Nephron progenitor cell (in vitro differentiated cells): ENCODE data around the gene DCBLD1.
A peak's percentile ranks its signal among the peaks of the same experiment; 100 is the strongest.

Experiments
- DNase-seq: peaks from one replicate; pipeline ENCODE4 v3.0.0; 2021
- H3K27ac Mint-ChIP-seq: 2 replicates; pipeline ENCODE4 v1.8.0; 2021; ENCODE audit warnings: mild to moderate bottlenecking, moderate library complexity, mixed read lengths
- H3K27me3 Mint-ChIP-seq: 2 replicates; pipeline ENCODE4 v1.8.0; 2021; ENCODE audit warnings: mild to moderate bottlenecking, low read depth, mixed read lengths; ENCODE audit not compliant: poor library complexity
- H3K36me3 Mint-ChIP-seq: 2 replicates; pipeline ENCODE4 v1.8.0; 2021; ENCODE audit warnings: low read depth, mixed read lengths
- H3K4me1 Mint-ChIP-seq: 2 replicates; pipeline ENCODE4 v1.8.0; 2021; ENCODE audit warnings: mixed read lengths
- H3K4me3 Mint-ChIP-seq: 2 replicates; pipeline ENCODE4 v1.8.0; 2021; ENCODE audit warnings: mild to moderate bottlenecking, moderate library complexity, mixed read lengths
- H3K9me3 Mint-ChIP-seq: 2 replicates; pipeline ENCODE4 v1.8.0; 2021; ENCODE audit warnings: mild to moderate bottlenecking, moderate library complexity, mixed read lengths
- CTCF ChIP-seq: fragments of 200-600 bp; sonication (generic); IDR thresholded peaks from 2 replicates; pipeline ENCODE4 v1.5.0; 2021; ENCODE audit warnings: antibody characterized with exemption

The DCBLD1 gene

GRCh38 chr6:117504478-117505144, 22.1 kb downstream of the DCBLD1 start:
- Mint-ChIP-seq H3K4me3 (no peak overlapping the region), H3K27me3 (no peaks in the 10 kb centered on the region), H3K27ac (no peak overlapping the region), H3K9me3 (no peaks in the 10 kb centered on the region), H3K36me3 (no peaks in the 10 kb centered on the region), H3K4me1 (no peaks in the 10 kb centered on the region)
- no peak for DNase-seq
- TF ChIP-seq CTCF: no peak

GRCh38 chr6:117505311-117505710, 22.8 kb downstream of the DCBLD1 start:
- H3K4me1 Mint-ChIP-seq: peaks cover 5% of the 10 kb centered on the region
- no peak overlapping the region for H3K4me3 Mint-ChIP-seq
- no peaks in the 10 kb centered on the region for H3K27me3 Mint-ChIP-seq
- H3K27ac Mint-ChIP-seq: peak overlapping the region; percentile 66
- H3K36me3 Mint-ChIP-seq: no peaks in the 10 kb centered on the region
- no peak for TF ChIP-seq CTCF
- no peak for DNase-seq
- H3K9me3 Mint-ChIP-seq: no peaks in the 10 kb centered on the region

GRCh38 chr6:117506180-117506835, 23.8 kb downstream of the DCBLD1 start:
- Mint-ChIP-seq H3K9me3 (no peaks in the 10 kb centered on the region), H3K27me3 (no peaks in the 10 kb centered on the region), H3K36me3 (no peaks in the 10 kb centered on the region), H3K4me3 (no peak overlapping the region), H3K27ac (no peak overlapping the region), H3K4me1 (peaks cover 12% of the 10 kb centered on the region)
- no peak for DNase-seq
- no peak for TF ChIP-seq CTCF

GRCh38 chr6:117506907-117507306, 24.4 kb downstream of the DCBLD1 start:
- H3K4me1 Mint-ChIP-seq: peaks cover 18% of the 10 kb centered on the region
- no peak for DNase-seq
- H3K4me3 Mint-ChIP-seq: no peak overlapping the region
- H3K9me3 Mint-ChIP-seq: no peaks in the 10 kb centered on the region
- no peaks in the 10 kb centered on the region for H3K27me3 Mint-ChIP-seq
- H3K36me3 Mint-ChIP-seq: no peaks in the 10 kb centered on the region
- TF ChIP-seq CTCF: no peak
- H3K27ac Mint-ChIP-seq: no peak overlapping the region

- no peaks in the 10 kb centered on the region for H3K27me3 Mint-ChIP-seq
Measured at GRCh38 chr6:117508450-117508971, 26.0 kb downstream of the DCBLD1 start.

More at GRCh38 chr6:117508450-117508971, 26.0 kb downstream of the DCBLD1 start:
- DNase-seq: no peak
- H3K4me1 Mint-ChIP-seq: peaks cover 26% of the 10 kb centered on the region
- no peak overlapping the region for H3K4me3 Mint-ChIP-seq
- H3K9me3 Mint-ChIP-seq: no peaks in the 10 kb centered on the region
- no peak overlapping the region for H3K27ac Mint-ChIP-seq
- H3K36me3 Mint-ChIP-seq: no peaks in the 10 kb centered on the region
- no peak for TF ChIP-seq CTCF
